A673 (cell line): Measurements from ENCODE around the gene BLTP2.

ENCODE experiments used
- CTCF ChIP-seq: fragments of 300-800, 200-600 bp; sonication (generic); conservative IDR thresholded peaks from 2 replicates; pipeline ENCODE4 v1.5.1; 2017; ENCODE audit warnings: low read depth, mild to moderate bottlenecking, antibody characterized with exemption, low read length, moderate library complexity, mixed read lengths
- EZH2 ChIP-seq: fragments of 200-600 bp; sonication (generic); IDR thresholded peaks from 2 replicates; pipeline ENCODE4 v1.6.1; 2017; ENCODE audit warnings: borderline replicate concordance, low read depth, mild to moderate bottlenecking, mixed read lengths, antibody characterized with exemption, low read length; ENCODE audit not compliant: poor library complexity, severe bottlenecking

GRCh38 chr17:28643983-28644786, 773 bp downstream of the BLTP2 start:
- TF ChIP-seq CTCF (peak; percentile 39), EZH2 (no peak)
